Measurements from ENCODE around the gene MELK. TPM values are rescaled to one million over a fixed set of nuclear protein-coding genes. Genes with fewer than 3 reads are reported as not detected.
A peak's percentile ranks its signal among the peaks of the same experiment; 100 is the strongest.

MELK gene
- total and polyA plus RNA-seq, 2 donors (not counting 1 experiment from before 2014, with no cell fraction given) = 14.2 to 21.9 TPM

DNA sequence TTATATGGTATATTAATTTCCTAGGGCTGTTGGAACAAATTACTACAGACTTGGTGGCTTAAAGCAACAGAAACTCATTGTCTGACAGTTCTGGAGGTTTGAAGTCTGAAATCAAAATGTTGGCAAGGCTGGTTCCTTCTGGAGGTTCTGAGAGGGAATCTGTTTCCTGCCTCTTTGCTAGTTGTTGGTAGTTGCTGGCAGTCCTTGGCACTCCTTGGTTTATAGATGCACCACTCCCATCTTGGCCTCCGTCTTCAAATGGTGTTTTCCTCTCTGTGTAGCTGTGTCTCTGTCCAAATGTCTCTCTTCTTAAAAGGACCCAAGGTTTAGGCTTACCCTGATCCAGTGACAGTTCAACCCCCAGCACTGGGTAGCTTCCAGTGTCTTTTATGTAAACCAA is 17.5 kb downstream of the MELK start:
- no peak for DNase-seq (ENCODE audit: low read depth in 2 of 2)
- TF ChIP-seq, protein P1, sequence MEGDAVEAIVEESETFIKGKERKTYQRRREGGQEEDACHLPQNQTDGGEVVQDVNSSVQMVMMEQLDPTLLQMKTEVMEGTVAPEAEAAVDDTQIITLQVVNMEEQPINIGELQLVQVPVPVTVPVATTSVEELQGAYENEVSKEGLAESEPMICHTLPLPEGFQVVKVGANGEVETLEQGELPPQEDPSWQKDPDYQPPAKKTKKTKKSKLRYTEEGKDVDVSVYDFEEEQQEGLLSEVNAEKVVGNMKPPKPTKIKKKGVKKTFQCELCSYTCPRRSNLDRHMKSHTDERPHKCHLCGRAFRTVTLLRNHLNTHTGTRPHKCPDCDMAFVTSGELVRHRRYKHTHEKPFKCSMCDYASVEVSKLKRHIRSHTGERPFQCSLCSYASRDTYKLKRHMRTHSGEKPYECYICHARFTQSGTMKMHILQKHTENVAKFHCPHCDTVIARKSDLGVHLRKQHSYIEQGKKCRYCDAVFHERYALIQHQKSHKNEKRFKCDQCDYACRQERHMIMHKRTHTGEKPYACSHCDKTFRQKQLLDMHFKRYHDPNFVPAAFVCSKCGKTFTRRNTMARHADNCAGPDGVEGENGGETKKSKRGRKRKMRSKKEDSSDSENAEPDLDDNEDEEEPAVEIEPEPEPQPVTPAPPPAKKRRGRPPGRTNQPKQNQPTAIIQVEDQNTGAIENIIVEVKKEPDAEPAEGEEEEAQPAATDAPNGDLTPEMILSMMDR (conservative IDR thresholded peaks at IDR 0.05 in 1 of 2, IDR thresholded peaks at IDR 0.05 in 1 of 2; ENCODE audit: low read depth in 1 of 2, low read length in 2 of 2) = no peak
- no peak for TF ChIP-seq EZH2 (IDR thresholded peaks at IDR 0.05; ENCODE audit: low read length, missing control alignments)
- peaks cover 27% of the 10 kb centered on the region for H3K79me2 ChIP-seq (ENCODE audit: control insufficient read depth, insufficient read depth, low read length)
- no peaks in the 10 kb centered on the region for H3K36me3 ChIP-seq (ENCODE audit: control insufficient read depth, insufficient read depth, low read length)
- H2AFZ ChIP-seq (ENCODE audit: low read length) = no peak overlapping the region
- no peaks in the 10 kb centered on the region for H3K4me1 ChIP-seq (ENCODE audit: control insufficient read depth, extremely low read depth, insufficient read depth, low read length)
- H3K9me3 ChIP-seq (ENCODE audit: control insufficient read depth, insufficient read depth, low read depth, low read length) = no peaks in the 10 kb centered on the region
- no peaks in the 10 kb centered on the region for H4K20me1 ChIP-seq (ENCODE audit: control insufficient read depth, extremely low read depth, insufficient read depth, low read length)
- H3K27ac ChIP-seq (ENCODE audit: insufficient read depth, low read length) = no peak overlapping the region
- H3K4me2 ChIP-seq (ENCODE audit: extremely low read depth, insufficient read depth, low read length) = no peak overlapping the region
- no peak overlapping the region for H3K9ac ChIP-seq (ENCODE audit: insufficient read depth, low read length)
- H3K27me3 ChIP-seq (ENCODE audit: control insufficient read depth, insufficient read depth, low read length) = no peaks in the 10 kb centered on the region
- H3K4me3 ChIP-seq (replicated peaks in 1 of 4; ENCODE audit: control extremely low read depth in 1 of 4, insufficient read depth in 1 of 4, low read depth in 3 of 4, low read length in 4 of 4) = no peak overlapping the region

DNA sequence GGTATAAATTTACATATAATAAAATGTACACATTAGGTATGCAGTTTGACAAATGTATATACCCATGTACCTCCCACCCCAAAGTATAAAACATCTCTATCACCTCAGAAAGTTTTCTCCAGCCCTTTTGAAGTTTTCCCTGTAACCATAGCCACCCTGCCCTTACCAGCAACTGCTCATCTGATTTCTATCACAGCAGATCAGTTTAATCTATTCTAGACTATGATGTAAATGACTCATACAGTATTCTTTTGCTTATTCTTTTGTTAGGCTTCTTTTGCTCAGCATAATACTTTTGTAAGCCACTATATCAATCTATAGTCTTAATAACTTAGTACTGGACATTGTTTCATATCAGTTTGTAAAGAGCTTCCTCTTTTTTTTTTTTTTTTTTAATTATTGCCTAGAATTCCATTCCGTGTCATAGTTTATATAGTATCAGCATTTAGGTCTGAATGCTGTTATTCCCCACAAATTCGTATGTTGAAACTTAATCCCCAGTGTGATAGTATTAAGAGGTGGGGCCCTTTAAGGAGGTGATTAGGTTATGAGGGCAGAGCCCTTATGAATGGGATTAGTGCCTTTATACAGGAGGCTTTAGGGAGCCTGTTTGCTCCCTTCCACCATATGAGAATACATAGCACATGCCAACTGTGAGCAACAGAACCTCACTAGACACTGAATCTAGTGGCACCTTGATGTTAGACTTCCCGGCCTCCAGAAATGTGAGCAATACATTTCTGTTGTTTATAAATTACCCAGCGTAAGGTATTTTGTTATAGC is 20.3 kb downstream of the MELK start:
- Histone ChIP-seq H3K4me2 (ENCODE audit: extremely low read depth, insufficient read depth, low read length) (no peak overlapping the region), H3K9me3 (ENCODE audit: control insufficient read depth, insufficient read depth, low read depth, low read length) (no peaks in the 10 kb centered on the region), H3K79me2 (ENCODE audit: control insufficient read depth, insufficient read depth, low read length) (peaks cover 15% of the 10 kb centered on the region), H3K36me3 (ENCODE audit: control insufficient read depth, insufficient read depth, low read length) (no peaks in the 10 kb centered on the region), H3K9ac (ENCODE audit: insufficient read depth, low read length) (no peak overlapping the region), H3K4me1 (ENCODE audit: control insufficient read depth, extremely low read depth, insufficient read depth, low read length) (no peaks in the 10 kb centered on the region), H2AFZ (ENCODE audit: low read length) (no peak overlapping the region), H3K27ac (ENCODE audit: insufficient read depth, low read length) (no peak overlapping the region), H3K27me3 (ENCODE audit: control insufficient read depth, insufficient read depth, low read length) (no peaks in the 10 kb centered on the region), H4K20me1 (ENCODE audit: control insufficient read depth, extremely low read depth, insufficient read depth, low read length) (no peaks in the 10 kb centered on the region), H3K4me3 (replicated peaks in 1 of 4; ENCODE audit: control extremely low read depth in 1 of 4, insufficient read depth in 1 of 4, low read depth in 3 of 4, low read length in 4 of 4) (no peak overlapping the region)
- TF ChIP-seq, protein P1 (conservative IDR thresholded peaks at IDR 0.05 in 1 of 2, IDR thresholded peaks at IDR 0.05 in 1 of 2; ENCODE audit: low read depth in 1 of 2, low read length in 2 of 2) = no peak
- no peak for TF ChIP-seq EZH2 (IDR thresholded peaks at IDR 0.05; ENCODE audit: low read length, missing control alignments)
- DNase-seq (ENCODE audit: low read depth in 2 of 2) = peak in 1 of 2 donors; percentile 22

DNA sequence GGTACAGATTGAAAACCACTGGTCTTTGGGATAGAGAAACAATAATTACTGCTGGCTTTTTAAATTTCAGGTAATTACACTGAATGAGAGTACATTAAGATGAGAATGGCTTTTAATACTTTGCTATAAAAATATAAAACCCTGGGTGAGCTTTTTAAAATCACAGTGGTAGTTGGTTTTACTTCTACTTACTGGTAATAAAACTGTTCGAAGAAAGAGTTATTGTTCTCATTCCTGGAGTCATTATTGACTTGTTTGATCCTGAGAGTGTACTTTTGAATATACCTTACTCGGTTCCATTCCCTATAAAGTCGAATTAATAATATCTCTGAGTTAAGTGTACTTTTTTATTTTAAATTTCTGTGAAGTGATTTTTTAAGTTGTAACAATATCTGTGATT is 21.5 kb downstream of the MELK start:
- TF ChIP-seq EZH2 (IDR thresholded peaks at IDR 0.05; ENCODE audit: low read length, missing control alignments) = no peak
- TF ChIP-seq, protein P1 (conservative IDR thresholded peaks at IDR 0.05 in 1 of 2, IDR thresholded peaks at IDR 0.05 in 1 of 2; ENCODE audit: low read depth in 1 of 2, low read length in 2 of 2) = no peak
- H3K36me3 ChIP-seq (ENCODE audit: control insufficient read depth, insufficient read depth, low read length) = no peaks in the 10 kb centered on the region
- H3K79me2 ChIP-seq (ENCODE audit: control insufficient read depth, insufficient read depth, low read length) = peaks cover 12% of the 10 kb centered on the region
- H4K20me1 ChIP-seq (ENCODE audit: control insufficient read depth, extremely low read depth, insufficient read depth, low read length) = no peaks in the 10 kb centered on the region
- no peaks in the 10 kb centered on the region for H3K9me3 ChIP-seq (ENCODE audit: control insufficient read depth, insufficient read depth, low read depth, low read length)
- no peak overlapping the region for H3K27ac ChIP-seq (ENCODE audit: insufficient read depth, low read length)
- H3K27me3 ChIP-seq (ENCODE audit: control insufficient read depth, insufficient read depth, low read length) = no peaks in the 10 kb centered on the region
- H3K4me3 ChIP-seq (replicated peaks in 1 of 4; ENCODE audit: control extremely low read depth in 1 of 4, insufficient read depth in 1 of 4, low read depth in 3 of 4, low read length in 4 of 4) = no peak overlapping the region
- no peak overlapping the region for H3K9ac ChIP-seq (ENCODE audit: insufficient read depth, low read length)
- DNase-seq (ENCODE audit: low read depth in 2 of 2) = no peak
- H3K4me2 ChIP-seq (ENCODE audit: extremely low read depth, insufficient read depth, low read length) = no peak overlapping the region
- H3K4me1 ChIP-seq (ENCODE audit: control insufficient read depth, extremely low read depth, insufficient read depth, low read length) = no peaks in the 10 kb centered on the region
- no peak overlapping the region for H2AFZ ChIP-seq (ENCODE audit: low read length)
